Fibroblast of skin of back (primary cell): ENCODE data around the gene ADIPOQ.
"Not testable (repeated sequence)": the region's sequence is repeated elsewhere in the genome, so short reads cannot be mapped to it uniquely, and the experiment has no call there.

ENCODE experiments used
- DNase-seq: peaks from one replicate; pipeline ENCODE4 v3.0.0-alpha.2; 2013

ADIPOQ gene

DNA sequence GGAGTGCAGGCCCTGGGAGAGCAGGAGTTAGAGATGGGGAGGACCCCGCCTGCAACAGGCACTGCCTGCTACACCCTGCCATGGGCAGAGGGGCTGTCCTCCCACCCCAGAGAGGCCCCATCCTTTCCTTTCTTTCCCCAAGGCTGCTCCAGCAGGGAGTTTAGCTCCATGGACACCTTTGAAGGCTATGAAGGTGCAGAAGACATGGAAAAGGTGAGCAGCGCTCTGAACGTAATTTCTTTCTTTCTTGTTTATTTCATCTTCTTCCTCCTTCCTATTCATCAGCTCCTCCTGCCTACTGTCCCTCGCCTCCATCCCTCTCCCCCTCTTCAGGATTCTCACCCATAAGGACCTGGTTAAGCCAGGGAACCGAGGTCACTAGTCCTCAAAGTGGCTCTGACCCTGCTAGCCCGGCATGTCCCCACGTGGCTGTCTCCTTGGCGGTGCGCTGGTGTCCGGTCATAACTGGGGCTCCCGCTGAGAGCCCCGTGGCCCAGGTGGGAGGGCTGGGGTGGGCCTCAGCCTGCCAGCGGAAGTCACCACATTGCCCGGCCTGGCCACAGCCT is 16.0 kb upstream of the ADIPOQ start:
- no peak for DNase-seq

DNA sequence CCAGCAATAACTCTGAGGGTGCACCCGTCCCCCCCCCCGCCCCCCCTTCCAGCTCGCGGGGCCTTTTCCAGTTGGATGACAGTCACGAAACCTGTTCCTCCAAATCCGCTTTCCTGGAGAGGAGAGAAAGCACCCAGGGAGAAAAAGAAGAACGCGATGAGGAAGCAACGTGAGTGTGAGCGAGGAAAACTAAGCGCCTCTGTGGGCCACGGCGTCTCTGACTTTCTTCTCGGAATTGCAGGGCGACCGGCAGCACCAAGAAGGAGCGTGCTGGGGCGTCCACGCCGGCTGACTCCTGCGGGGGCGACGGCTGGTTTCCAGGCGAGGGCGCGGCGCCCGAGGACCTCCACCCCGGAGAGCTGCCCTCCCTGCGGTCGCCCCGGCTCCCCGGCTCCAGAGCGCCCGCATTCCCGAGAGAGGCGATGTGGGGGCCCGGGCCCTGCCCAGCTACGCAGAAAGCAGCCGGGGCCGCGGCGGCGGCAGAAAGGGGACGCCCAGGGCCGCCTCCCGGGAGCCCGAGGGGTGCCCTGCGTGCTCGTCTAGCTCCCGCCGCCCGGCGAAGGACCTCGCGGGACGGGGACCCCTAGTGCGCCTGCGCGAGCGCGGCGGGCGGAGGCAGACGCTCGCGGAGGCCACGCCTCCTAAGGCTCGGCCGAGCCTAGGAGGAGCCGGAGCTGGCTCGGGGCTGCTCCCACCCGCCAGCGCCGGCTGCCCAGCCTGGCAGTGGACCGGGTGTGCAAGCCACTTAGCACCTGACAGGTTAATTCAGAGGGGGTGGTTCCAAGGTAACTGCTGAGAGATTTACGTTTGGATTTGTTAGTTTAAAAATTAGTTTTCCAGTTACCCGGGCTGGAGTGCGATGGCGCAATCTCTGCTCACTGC is 15.3 kb upstream of the ADIPOQ start:
- DNase-seq: peak; percentile 82

DNA sequence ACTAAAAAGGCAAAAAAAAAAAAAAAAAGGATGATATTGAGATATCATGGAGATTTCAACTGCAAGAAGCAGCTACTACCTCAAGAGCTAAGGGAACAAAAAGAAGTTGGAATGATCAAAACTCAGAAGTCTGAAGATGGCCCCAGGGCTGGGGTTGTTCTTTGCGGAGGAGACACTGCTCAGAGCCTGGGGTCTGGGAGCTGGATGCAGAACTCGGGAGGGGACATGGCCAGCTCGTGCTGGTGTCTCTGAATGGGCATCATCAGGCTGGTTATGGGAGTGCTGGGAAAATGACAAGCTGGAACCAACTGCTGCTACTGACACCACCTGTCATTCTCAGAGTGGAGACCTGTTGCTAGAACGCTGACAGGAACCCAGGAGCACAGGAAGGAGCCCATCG is 14.2 kb upstream of the ADIPOQ start:
- DNase-seq: no peak

DNA sequence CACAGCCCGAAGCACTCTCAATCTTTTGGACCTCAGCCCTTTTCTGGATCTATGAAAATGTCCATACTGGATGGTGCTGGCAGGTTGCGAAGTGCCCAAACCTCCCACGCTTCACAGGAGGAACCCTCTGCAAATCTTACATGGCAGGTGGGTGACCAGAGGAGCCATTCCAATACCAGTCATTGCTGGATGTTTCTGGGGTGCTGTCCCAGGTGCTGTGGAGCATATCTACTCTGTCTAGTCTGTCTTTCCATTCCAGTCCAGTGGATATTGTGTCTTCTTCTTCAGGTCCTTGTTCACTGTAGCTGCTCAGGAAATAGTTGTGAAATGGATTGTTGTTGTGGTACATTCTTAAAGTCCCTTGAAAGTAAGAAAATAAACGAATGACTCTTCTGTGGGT is 10.7 kb upstream of the ADIPOQ start:
- DNase-seq: no peak

DNA sequence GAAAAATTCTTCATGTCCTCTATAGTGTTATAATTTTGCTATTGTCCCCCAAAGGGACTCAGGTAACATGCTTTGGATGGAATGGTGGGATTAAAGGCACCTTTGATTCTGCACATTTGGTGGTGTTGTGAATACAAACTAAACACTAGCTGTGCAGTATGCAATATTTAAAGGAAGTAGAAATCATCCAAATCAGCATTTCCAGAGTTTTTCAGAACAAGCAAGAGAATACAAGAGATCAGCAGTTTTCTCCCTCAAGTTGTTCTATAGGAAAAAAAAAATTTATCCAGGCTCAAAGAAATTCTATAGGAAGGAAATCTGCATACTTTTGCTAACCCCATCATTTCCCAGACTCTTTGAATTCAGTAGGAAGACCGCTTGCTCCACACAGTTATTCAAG is 10.2 kb upstream of the ADIPOQ start:
- DNase-seq: no peak

DNA sequence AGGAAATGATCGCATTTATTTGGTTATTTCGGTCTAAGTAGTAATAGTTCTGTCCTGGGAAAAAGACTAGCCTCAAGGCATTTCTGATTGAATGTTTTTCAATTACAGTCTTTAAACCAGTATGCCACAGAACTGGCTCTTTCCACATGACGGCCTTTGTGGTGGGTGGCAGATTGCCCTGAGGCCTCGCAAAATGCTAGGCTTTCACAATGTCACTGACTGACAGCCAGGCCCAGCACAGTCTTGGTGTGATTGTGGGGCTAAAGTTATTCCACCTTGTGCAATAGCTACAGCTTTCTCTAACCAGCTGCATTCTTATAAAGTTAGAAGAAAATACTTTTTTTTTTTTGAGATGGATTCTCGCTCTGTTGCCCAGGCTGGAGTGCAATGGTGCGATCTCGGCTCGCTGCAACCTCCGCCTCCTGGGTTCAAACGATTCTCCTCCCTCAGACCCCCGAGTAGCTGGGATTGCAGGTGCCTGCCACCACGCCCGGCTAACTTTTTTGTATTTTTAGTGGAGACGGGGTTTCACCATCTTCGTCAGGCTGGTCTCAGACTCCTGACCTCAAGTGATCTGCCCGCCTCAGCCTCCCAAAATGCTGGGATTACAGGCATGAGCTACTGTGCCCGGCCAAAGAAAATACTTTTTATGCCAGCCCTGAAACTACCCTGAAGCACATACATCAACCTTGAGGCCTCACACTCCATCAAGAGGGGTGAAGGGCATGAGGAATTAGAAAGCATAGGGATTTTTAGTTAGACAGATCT is 2.5 kb upstream of the ADIPOQ start:
- no peak for DNase-seq

DNA sequence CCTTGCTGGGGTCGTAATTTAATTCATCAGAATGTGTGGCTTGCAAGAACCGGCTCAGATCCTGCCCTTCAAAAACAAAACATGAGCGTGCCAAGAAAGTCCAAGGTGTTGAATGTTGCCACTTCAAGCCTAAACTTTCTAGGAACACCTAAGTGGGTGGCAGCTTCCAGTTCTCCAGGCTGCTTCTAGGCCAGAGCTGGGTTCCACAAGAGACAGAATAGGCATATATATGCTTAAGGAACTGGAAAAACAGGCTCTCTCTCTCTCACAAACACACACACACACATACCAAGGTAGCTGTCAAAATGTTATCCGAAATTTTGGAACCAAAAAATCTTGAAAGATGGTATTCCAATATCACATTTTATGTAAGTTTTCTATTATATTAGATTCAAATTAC is 890 bp upstream of the ADIPOQ start:
- no peak for DNase-seq

DNA sequence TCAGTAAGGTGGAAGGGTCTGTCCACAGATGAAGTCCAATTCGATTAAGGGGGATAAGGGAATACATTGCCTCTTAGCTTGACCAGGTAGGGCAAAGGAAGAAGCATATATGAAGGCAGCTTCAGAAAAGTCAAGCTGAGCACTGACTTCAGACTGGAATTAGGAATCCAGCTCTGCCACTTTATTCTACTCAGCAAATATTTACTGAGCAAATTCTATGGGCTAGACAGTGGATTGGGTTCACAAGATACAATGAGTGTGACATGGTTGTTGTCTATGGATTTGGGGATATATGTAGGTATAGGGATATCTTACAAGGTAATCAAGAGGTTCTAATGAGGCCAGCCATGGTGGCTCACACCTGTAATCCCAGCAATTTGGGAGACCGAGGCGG is 526 bp downstream of the ADIPOQ start:
- no peak for DNase-seq

DNA sequence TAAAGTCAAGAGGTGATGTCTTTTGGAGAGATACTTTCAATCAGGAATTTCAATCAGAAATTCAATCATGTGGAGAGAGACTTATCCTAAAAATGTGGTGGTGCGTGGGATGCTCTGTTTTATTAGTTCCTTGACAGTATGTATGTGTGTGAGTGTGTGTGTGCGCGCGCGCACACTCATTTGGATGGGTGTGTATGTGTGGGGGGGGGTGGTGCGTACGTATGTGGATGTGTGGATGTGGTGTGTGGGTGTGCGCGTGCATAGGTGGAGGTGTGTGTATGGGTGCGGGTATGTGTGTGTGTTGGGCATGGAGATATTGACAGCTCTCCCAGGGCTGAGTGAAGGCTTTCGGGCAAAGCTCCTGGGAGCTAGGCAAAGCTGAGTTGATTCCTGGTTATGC is 2.4 kb downstream of the ADIPOQ start:
- no peak for DNase-seq

DNA sequence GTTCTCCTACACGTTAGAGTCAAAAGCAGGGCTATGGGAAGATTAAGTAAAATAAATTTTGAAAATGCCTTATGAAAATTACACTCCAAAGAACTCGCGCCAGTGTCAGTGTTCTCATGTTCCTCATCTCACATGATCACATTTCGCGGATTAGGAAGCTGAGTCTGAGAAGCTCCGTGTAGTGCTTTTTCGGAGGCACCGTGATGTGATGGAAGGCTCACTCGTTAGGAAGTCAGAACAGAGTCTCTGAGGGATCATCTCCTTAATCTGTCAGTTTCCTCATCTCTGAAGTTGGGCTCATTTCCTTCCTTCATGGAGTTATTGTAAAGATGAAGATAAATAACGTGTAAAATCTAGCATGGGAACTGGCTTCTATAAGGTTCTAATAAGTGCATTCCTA is 3.2 kb downstream of the ADIPOQ start:
- DNase-seq: no peak

DNA sequence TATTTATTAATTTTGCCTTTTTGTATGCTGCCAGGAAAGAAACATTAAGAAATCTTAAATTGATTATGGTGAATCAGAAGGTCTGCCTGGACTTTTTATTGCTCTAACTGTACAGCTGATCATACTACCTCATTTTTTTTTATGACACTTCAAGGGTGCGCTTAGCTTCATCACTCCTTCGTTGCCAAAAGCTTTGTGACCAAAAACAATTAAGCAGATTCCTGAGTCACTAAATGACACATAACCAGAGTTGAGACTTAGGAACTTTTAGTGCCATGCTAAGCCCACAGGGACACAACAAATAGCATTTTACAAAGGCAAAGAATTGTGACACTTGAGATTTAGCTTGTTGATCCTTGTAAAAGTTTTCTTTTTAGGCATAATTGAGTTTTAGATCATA is 4.9 kb downstream of the ADIPOQ start:
- no peak for DNase-seq

DNA sequence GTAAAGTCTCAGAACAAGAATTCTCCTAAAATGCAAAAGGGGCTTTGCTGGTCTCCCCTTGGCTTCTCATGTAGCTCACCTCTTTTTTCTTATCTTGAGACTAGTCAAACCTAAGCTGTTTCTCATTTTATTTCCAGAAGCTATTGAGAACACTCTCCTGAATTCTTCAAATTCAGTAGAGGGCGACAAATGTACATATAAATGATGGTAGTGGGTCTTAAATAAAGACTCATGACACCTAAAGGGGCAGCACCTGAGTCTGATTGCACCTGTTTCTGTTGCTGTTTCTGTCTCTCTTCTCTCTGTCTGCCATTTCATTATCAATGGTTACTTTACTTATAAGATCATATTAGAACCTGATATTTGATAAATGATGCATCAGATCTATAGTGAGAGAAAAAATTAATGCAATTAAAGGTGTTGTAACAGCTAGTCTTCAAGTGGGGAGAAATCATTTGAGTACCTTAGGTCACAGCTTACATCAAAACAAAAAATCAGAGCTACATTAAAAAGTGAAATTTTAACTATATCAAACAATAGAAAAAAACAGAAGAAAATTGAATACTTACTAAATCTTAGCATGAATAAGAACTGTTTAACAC is 7.0 kb downstream of the ADIPOQ start:
- DNase-seq: peak; percentile 30

DNA sequence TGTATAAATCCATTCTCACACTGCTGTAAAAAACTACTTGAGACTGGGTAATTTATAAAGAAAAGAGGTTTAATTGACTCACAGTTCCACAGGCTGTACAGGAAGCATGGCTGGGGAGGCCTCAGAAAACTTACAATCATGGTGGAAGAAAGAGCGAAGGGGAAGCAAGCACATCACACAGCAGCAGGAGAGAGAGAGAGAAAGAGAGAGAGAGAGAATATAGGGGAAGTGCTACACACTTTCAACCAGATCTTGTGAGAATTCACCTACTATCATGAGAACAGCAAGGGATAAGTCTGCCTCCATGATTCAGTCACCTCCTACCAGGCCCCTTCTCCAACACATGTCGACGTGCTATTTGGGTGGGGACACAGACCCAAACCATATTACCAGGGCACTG is 9.3 kb downstream of the ADIPOQ start:
- not testable (repeated sequence) for DNase-seq

DNA sequence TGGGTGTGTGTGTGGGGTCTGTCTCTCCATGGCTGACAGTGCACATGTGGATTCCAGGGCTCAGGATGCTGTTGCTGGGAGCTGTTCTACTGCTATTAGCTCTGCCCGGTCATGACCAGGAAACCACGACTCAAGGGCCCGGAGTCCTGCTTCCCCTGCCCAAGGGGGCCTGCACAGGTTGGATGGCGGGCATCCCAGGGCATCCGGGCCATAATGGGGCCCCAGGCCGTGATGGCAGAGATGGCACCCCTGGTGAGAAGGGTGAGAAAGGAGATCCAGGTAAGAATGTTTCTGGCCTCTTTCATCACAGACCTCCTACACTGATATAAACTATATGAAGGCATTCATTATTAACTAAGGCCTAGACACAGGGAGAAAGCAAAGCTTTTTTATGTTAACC is 10.5 kb downstream of the ADIPOQ start:
- no peak for DNase-seq

DNA sequence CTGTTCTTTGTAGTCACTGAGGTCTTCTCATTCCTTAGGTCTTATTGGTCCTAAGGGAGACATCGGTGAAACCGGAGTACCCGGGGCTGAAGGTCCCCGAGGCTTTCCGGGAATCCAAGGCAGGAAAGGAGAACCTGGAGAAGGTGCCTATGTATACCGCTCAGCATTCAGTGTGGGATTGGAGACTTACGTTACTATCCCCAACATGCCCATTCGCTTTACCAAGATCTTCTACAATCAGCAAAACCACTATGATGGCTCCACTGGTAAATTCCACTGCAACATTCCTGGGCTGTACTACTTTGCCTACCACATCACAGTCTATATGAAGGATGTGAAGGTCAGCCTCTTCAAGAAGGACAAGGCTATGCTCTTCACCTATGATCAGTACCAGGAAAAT is 11.6 kb downstream of the ADIPOQ start:
- DNase-seq: no peak

DNA sequence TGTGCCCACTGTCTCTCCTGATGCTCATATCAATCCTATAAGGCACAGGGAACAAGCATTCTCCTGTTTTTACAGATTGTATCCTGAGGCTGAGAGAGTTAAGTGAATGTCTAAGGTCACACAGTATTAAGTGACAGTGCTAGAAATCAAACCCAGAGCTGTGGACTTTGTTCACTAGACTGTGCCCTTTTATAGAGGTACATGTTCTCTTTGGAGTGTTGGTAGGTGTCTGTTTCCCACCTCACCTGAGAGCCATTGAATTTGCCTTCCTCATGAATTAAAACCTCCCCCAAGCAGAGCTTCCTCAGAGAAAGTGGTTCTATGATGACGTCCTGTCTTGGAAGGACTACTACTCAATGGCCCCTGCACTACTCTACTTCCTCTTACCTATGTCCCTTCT is 12.4 kb downstream of the ADIPOQ start:
- DNase-seq: no peak

DNA sequence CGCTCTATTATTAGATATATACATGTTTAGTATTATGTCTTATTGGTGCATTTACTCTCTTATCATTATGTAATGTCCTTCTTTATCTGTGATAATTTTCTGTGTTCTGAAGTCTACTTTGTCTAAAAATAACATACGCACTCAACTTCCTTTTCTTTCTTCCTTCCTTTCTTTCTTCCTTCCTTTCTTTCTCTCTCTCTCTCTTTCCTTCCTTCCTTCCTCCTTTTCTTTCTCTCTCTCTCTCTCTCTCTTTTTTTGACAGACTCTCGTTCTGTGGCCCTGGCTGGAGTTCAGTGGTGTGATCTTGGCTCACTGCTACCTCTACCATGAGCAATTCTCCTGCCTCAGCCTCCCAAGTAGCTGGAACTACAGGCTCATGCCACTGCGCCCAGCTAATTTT is 15.2 kb downstream of the ADIPOQ start:
- DNase-seq: no peak

DNA sequence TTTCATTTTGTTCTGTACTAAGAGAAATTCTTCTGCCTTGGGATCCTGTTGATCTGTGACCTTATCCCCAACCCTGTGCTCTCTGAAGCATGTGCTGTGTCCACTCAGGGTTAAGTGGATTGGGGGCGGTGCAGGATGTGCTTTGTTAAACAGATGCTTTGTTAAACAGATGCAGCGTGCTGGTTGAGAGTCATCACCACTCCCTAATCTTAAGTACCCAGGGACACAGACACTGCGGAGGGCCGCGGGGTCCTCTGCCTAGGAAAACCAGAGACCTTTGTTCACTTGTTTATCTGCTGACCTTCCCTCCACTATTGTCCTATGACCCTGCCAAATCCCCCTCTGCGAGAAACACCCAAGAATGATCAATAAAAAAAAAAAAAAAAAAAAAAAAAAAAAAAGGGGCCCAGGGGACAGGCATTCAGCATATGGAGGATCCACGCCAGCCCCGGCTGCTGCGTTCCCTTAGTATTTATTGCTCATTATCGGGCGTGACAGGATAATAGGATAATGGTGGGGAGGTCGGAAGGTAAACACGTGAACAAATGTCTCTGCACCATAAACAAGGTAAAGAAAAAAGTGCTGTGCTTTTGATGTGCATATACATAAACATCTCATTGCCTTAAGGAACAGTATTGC is 22.8 kb downstream of the ADIPOQ start:
- not testable (repeated sequence) for DNase-seq

DNA sequence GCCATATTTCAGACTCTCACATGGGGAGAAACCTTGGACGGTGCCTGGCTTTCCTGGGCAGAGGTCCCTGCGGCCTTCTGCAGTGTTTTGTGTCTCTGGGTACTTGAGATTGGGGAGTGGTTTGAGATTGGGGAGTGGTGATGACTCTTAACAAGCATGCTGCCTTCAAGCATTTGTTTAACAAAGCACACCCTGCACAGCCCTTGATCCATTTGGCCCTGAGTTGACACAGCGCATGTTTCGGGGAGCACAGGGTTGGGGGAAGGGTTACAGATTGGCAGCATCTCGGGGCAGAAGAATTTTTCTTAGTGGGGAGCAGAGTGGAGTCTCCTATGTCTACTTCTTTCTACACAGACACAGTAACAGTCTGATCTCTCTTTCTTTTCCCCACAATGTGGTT is 23.6 kb downstream of the ADIPOQ start:
- DNase-seq: not testable (repeated sequence)

DNA sequence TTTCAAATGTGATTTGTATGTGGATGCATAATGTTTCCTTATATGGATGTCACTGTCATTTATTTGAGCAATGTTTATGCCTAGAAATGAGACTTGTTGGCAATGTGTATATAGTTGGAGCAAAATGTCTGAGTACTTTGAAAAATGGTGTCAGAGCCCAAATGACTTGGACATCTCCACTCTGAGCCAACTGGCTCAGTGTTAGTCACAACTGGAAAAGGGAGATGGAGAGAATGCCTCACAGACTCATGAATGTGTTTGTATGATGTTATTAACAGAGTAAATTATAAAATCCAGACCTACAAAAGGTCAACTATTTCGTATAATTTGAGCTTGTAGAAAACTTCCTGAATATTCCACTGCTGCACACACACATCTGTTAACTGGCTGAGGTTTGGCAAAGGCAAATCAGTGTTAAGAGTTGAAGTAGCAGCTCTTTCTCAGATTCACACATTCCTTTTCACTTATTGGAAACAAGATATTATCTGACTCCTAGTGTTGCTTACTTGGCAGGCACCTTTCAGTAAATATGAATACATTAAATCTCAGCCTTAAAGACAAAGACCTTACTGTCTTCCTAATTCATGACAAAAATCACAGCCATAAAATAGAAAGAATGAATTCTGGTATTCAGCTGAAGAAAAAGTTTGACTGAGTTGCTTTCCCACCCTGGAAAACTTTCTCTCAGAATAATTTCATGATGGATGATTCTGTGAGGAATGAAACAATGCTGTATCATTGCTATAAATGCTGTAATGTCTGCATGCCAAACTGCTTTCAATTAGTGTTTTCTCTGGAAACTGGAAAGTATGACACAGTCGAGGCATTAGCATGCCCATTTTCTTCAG is 27.0 kb downstream of the ADIPOQ start:
- no peak for DNase-seq

DNA sequence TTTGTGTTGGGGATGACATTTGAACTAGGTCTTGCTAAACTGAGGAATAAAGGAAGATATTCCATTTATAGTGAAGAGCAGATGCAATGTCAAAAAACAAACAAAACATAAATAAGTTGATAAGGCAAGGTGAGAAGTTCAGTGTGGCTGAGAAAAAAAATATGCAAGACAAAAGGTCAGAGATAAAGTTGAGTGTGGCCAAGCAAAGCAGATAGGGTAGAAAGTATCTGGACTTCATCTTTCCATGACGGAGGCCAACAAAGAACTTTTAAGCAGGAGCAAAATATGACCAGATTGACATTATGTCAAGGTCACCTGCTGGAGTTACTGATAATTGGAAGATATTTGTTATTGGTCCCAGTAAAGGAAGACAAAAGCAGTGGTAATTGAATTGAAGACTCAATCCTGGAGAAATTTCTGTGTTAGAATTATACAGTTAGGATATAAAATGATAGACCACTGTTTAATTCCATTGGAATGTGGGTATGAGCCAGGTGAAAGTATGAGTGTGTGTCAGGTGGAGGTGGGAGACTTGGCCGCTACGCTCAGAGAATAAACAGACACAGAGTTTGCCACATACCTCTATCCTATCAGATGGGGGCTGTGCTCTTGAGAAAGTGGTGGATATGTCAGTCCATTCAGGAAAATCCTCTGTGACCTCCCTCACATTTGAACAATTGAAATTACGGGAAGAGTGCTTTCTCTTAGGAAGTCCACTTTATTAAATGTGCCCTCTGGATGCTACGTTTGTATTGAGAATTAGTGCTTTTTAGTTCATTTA is 28.1 kb downstream of the ADIPOQ start:
- DNase-seq: no peak
